Kidney (tissue), 14 donors: Measurements from ENCODE around the gene STK33. TPM values are rescaled to one million over a fixed set of nuclear protein-coding genes. Genes with fewer than 3 reads are reported as not detected.

Source experiments
- DNase-seq, 5 donors: peaks; one replicate each; pipeline ENCODE4 v3.0.0-alpha.2; 2013 to 2020
- FAIRE-seq: peaks from 2 replicates; lab custom pipeline; 2012; peaks lifted over from hg19 to GRCh38; lab: Jason Lieb, UNC
- H3K27ac ChIP-seq, 2 donors: one replicate each; pipeline ENCODE4 v1.7.0; 2013; ENCODE audit warnings: low read depth in 2 of 2, low read length in 2 of 2, inconsistent platforms in 1 of 2
- H3K27me3 ChIP-seq: one replicate; pipeline ENCODE4 v1.7.1; 2013; ENCODE audit warnings: low read length, inconsistent platforms; ENCODE audit not compliant: control insufficient read depth, insufficient read depth
- H3K36me3 ChIP-seq, 3 donors: one replicate each; pipeline versions ENCODE4 v1.7.0 to v1.7.1; 2013; ENCODE audit warnings: low read length in 3 of 3, control low read depth in 1 of 3, inconsistent platforms in 1 of 3; ENCODE audit not compliant: insufficient read depth in 3 of 3, control insufficient read depth in 2 of 3
- H3K4me1 ChIP-seq, 3 donors: one replicate each; pipeline versions ENCODE4 v1.7.0 to v1.7.1; 2013; ENCODE audit warnings: low read length in 3 of 3, inconsistent platforms in 1 of 3, low read depth in 1 of 3; ENCODE audit not compliant: control insufficient read depth in 2 of 3, insufficient read depth in 2 of 3
- H3K4me3 ChIP-seq, 3 donors: one replicate each; pipeline versions ENCODE4 v1.7.0 to v1.8.1; 2013; ENCODE audit warnings: low read length in 3 of 3, control low read depth in 1 of 3, inconsistent platforms in 1 of 3
- H3K9ac ChIP-seq, 3 donors: one replicate each; pipeline versions ENCODE4 v1.7.0 to v1.7.1; 2013; ENCODE audit warnings: low read length in 3 of 3, control low read depth in 1 of 3, inconsistent platforms in 1 of 3
- H3K9me3 ChIP-seq, 3 donors: one replicate each; pipeline versions ENCODE4 v1.7.0 to v1.7.1; 2013; ENCODE audit warnings: low read length in 3 of 3, control low read depth in 1 of 3, inconsistent platforms in 1 of 3; ENCODE audit not compliant: control insufficient read depth in 2 of 3, insufficient read depth in 1 of 3
- intact Hi-C: fragments of 100-400 bp; cut with DNase I; formaldehyde crosslinking; loops from one replicate; pipeline ENCODE4 v1.11.1; 2022
- polyA plus RNA-seq: library from polyadenylated mRNA; stranded (reverse); fragments of 350-450 nt; fragmentation: Illumina TruSeq; extraction: RNeasy Lipid Tissue Mini Kit (QIAGEN cat#74804); gene quantifications from one replicate; pipeline ENCODE4 v1.2.3, GENCODE V29; 2014; ENCODE audit warnings: low read depth, low replicate concordance; ENCODE audit not compliant: insufficient read depth
- total RNA-seq: library from RNA; stranded (reverse); fragmentation: NEBNext Ultra II Directional; extraction: Animal tissue kit (Norgen Biotek cat#: 25700); gene quantifications from one replicate; pipeline ENCODE4 v1.2.1, GENCODE V29; 2021
- TF ChIP-seq, protein P1 (sequence below): IDR thresholded peaks from 3 replicates; pipeline ENCODE4 v1.5.1; 2012; ENCODE audit warnings: mild to moderate bottlenecking, moderate library complexity, borderline replicate concordance; ENCODE audit not compliant: insufficient read depth; ENCODE audit errors: extremely low read depth
- donor health status: control.
- donor health status: control.
- donor health status: control.
- donor health status: control.
- donor health status: control.
- donor health status: DM: yes; HTN: yes; CAD: no.
- donor health status: Normal renal cell carcinoma (clear cell type).

STK33 gene
- total and polyA plus RNA-seq, 2 donors from 2014 or later: 11.9 to 19.3 TPM

DNA sequence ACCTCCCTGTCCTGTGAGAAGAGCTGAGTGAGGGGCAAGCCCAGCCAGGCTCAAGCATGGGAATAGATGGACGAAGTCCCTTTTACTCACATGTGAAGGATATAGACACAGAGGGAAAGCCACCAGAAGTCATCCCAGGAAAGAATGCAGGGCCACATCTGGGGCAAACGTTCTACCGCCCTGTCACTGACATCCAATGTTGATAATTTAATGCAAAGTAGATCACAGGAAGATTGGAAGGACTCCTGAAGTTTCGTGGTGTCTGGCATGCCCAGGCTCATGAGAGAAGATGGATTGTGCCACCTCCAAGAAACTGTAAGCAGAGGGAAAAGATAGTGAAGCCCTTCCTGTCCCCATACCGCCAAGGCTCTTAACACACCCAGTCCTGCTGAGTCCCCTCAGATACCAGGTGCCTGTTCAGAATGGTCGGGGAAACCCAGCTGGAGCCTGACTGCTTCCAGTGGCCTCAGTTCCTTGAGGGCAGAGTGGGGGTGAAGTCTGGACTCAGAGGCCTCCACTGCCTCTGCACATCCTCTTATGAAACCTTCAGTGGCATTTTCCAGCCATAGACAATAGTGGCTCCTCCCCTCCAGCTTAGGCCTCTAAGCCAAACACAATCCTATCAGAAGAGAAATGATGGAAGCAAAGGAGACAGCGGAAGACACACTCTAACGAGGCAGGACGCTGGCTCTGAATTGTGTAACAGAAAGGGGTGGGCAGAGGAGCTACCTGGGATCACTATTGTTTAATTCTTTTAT, 7.5 kb upstream of the STK33 start:
- DNase-seq: no peak
- no peak for FAIRE-seq
- intact Hi-C loops: no loop called here
- TF ChIP-seq, protein P1, sequence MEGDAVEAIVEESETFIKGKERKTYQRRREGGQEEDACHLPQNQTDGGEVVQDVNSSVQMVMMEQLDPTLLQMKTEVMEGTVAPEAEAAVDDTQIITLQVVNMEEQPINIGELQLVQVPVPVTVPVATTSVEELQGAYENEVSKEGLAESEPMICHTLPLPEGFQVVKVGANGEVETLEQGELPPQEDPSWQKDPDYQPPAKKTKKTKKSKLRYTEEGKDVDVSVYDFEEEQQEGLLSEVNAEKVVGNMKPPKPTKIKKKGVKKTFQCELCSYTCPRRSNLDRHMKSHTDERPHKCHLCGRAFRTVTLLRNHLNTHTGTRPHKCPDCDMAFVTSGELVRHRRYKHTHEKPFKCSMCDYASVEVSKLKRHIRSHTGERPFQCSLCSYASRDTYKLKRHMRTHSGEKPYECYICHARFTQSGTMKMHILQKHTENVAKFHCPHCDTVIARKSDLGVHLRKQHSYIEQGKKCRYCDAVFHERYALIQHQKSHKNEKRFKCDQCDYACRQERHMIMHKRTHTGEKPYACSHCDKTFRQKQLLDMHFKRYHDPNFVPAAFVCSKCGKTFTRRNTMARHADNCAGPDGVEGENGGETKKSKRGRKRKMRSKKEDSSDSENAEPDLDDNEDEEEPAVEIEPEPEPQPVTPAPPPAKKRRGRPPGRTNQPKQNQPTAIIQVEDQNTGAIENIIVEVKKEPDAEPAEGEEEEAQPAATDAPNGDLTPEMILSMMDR: no peak
- Histone ChIP-seq H3K9ac (no peak overlapping the region), H3K4me3 (no peak overlapping the region), H3K27ac (no peak overlapping the region), H3K27me3 (no peaks in the 10 kb centered on the region), H3K4me1 (no peaks in the 10 kb centered on the region), H3K9me3 (no peaks in the 10 kb centered on the region), H3K36me3 (no peaks in the 10 kb centered on the region)

DNA sequence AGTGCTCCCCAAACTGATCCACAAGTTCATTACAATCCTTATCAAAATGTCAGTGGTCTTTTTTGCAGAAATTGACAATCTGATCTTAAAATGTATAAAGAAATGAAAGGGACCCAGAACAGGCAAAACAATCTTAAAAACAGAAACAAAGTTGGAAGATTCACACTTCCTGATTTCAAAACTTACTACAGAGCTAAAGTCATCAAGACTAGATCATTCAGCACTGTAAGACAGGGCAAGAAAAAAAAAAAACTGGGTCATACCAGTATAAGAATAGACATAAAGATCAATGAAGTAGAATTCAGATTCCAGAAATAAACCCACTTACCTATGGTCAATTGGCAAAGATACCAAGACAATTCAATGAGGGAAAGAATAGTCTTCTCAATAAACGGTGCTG, 4.5 kb upstream of the STK33 start:
- FAIRE-seq: no peak
- Histone ChIP-seq H3K9me3 (no peaks in the 10 kb centered on the region), H3K9ac (no peak overlapping the region), H3K4me3 (no peak overlapping the region), H3K4me1 (peaks cover 0 to 4% (median 0%) of the 10 kb centered on the region in 3 donors), H3K27ac (no peak overlapping the region), H3K36me3 (no peaks in the 10 kb centered on the region), H3K27me3 (no peaks in the 10 kb centered on the region)
- DNase-seq: no peak
- intact Hi-C loops: no loop called here
- TF ChIP-seq, protein P1: no peak

DNA sequence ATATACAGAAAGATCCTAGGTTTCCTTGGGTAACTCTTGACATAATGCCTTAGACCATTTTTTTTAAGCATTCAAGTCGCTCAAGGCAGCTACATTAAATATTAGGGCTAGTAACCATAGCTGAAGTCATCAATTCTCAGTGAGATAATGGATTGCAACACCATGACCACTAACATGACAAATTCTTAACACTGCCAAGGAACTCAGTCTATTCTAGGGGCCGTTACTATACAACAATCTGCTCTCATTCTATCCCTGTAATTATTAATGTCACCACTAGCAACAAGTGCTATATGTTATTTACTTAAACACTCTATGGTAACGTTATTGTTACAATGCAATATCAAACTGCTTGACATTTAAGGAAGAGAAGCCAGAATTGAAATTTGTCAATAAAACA, 3.2 kb upstream of the STK33 start:
- TF ChIP-seq, protein P1: no peak
- Histone ChIP-seq H3K9me3 (no peaks in the 10 kb centered on the region), H3K27ac (no peak overlapping the region), H3K36me3 (no peaks in the 10 kb centered on the region), H3K9ac (no peak overlapping the region), H3K27me3 (no peaks in the 10 kb centered on the region), H3K4me1 (peaks cover 0 to 4% (median 0%) of the 10 kb centered on the region in 3 donors), H3K4me3 (no peak overlapping the region)
- DNase-seq (no peak), FAIRE-seq (no peak)
- intact Hi-C loops: no loop called here
